OCI-LY7 (cell line): ENCODE measurements around the gene ELMO1.

Experiments used
- CTCF ChIP-seq: fragments of 200-600 bp; sonication (generic); conservative IDR thresholded peaks from 2 replicates; pipeline ENCODE4 v1.5.1; 2014; ENCODE audit warnings: mild to moderate bottlenecking, antibody characterized with exemption, low read length, moderate library complexity, mixed read lengths
- EZH2phosphoT487 ChIP-seq: fragments of 200-600 bp; sonication (generic); IDR thresholded peaks from 2 replicates; pipeline ENCODE4 v1.6.1; 2018; ENCODE audit warnings: low read depth, borderline replicate concordance, mild to moderate bottlenecking, mixed run types, antibody characterized with exemption, low read length, moderate library complexity, mixed read lengths

- no peak for TF ChIP-seq CTCF
- no peak for TF ChIP-seq EZH2phosphoT487
Observed at GRCh38 chr7:36961693-36962092, 487.0 kb downstream of the ELMO1 start.
